BLaER1 (cell line): ENCODE data around the gene ZMYM5.
"Not testable (repeated sequence)": the region's sequence is repeated elsewhere in the genome, so short reads cannot be mapped to it uniquely, and the experiment has no call there.

Experiments
- H3K27ac ChIP-seq: shearing (Covaris generic); formaldehyde crosslinking; 2 replicates; pipeline ENCODE4 v1.8.1; 2022
- H3K27me3 ChIP-seq: shearing (Covaris generic); formaldehyde crosslinking; 2 replicates; pipeline ENCODE4 v1.8.1; 2022
- H3K36me3 ChIP-seq: shearing (Covaris generic); formaldehyde crosslinking; 2 replicates; pipeline ENCODE4 v1.8.1; 2022
- H3K4me1 ChIP-seq: shearing (Covaris generic); formaldehyde crosslinking; 2 replicates; pipeline ENCODE4 v1.8.1; 2022
- H3K4me2 ChIP-seq: shearing (Covaris generic); formaldehyde crosslinking; 2 replicates; pipeline ENCODE4 v1.8.1; 2022
- H3K4me3 ChIP-seq: shearing (Covaris generic); formaldehyde crosslinking; 2 replicates; pipeline ENCODE4 v1.8.1; 2022
- H3K9ac ChIP-seq: shearing (Covaris generic); formaldehyde crosslinking; 2 replicates; pipeline ENCODE4 v1.8.1; 2022
- H3K9me3 ChIP-seq: shearing (Covaris generic); formaldehyde crosslinking; 2 replicates; pipeline ENCODE4 v1.8.1; 2022
- H4K20me1 ChIP-seq: shearing (Covaris generic); formaldehyde crosslinking; 2 replicates; pipeline ENCODE4 v1.8.1; 2022
- Cebpa-rat ChIP-seq: shearing (Covaris generic); IDR thresholded peaks from 2 replicates; pipeline ENCODE4 v1.8.1; 2022

Gene ZMYM5

DNA sequence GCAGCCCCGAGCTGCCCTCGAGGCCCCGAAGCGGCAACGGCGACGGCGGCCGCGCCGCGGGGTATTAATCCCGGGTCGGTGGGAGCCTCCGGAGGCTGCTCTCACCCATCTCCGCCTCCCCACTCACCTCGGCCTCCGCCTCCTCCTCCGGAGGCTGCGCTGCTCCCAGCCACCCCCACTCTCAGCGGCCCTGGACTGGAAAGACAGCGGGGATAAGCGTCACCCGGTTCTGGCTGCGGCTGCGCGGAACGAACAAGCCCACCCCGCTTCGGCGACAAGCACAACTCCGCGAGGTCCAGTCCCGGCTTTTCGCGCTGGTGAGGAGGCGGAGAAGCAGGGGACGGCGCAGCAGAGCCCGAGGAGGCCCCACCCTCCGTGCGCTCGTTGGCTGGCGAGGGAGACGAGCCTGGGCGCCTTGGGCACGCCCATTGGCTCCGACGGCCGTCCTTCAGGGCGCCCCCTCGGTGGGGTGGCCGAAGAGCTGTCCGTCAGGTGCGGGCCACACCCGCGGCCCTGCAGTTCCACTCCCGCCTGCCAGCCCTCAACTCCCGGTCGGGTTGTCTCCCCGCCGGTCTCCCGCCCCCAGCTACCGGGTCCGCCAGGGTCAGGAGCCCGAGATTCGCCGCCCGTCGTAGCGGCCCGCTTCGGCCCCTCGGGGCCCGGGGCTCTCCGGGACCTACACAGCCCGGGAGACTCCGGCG, at the start of gene ZMYM5:
Gene ZMYM5 (minus strand): TSS at position 327 of the 701 bp plus-strand sequence. CDS start 11,469 bp downstream, outside the sequence.
- Histone ChIP-seq H3K4me2 (peak within 1 kb of the TSS; percentile 92), H3K27ac (peak within 1 kb of the TSS; percentile 96), H3K9ac (peak within 1 kb of the TSS; percentile 94), H3K9me3 (0 out of 2 replicates have a peak, but pooled peaks cover 3% of the 10 kb centered on the region), H3K36me3 (peaks cover 14% of the 10 kb centered on the region), H3K4me1 (peaks cover 24% of the 10 kb centered on the region), H3K4me3 (peak within 1 kb of the TSS; percentile 85), H4K20me1 (peaks cover 24% of the 10 kb centered on the region), H3K27me3 (no peaks in the 10 kb centered on the region)
- TF ChIP-seq Cebpa-rat, result no peak

DNA sequence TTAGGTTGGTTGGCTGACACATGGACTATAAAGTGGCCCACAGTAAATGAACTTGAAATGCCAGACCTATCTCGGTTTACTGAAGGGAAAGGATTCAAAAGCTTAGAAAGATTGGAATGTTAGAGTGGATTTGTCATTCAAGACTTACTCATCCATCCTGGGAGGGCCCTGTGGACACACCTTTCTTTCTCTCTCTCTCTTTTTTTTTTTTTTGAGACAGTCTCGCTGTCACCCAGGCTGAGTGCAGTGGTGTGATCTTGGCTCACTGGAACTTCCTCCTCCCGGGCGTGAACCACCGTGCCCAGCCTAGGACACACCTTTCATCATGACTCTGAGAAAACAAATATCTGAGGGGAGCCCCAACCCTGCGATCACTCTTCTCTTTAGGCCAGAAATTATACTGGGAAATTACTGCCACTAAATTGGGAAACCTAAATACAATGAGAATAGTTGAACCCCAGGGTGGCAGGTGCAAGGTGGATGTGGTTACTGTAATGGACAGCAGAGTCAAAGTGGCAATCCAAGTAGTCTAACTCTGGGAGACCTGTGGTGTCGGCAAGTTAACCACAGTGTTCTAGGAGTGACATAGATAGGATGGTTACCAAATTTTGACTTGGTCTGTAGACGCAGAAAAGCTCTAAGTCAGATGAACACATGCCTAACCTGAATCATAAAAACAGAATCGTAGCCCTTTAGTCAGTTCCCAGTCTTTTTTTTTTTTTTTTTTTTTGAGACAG, 47.1 kb upstream of the ZMYM5 start:
- no peaks in the 10 kb centered on the region for H3K9me3 ChIP-seq
- TF ChIP-seq Cebpa-rat, result no peak
- H3K9ac ChIP-seq, result no peak overlapping the region
- H3K4me2 ChIP-seq, result no peak overlapping the region
- no peaks in the 10 kb centered on the region for H3K36me3 ChIP-seq
- no peak overlapping the region for H3K4me3 ChIP-seq
- H3K27me3 ChIP-seq, result no peaks in the 10 kb centered on the region
- H3K4me1 ChIP-seq, result no peaks in the 10 kb centered on the region
- no peak overlapping the region for H3K27ac ChIP-seq
- no peaks in the 10 kb centered on the region for H4K20me1 ChIP-seq

DNA sequence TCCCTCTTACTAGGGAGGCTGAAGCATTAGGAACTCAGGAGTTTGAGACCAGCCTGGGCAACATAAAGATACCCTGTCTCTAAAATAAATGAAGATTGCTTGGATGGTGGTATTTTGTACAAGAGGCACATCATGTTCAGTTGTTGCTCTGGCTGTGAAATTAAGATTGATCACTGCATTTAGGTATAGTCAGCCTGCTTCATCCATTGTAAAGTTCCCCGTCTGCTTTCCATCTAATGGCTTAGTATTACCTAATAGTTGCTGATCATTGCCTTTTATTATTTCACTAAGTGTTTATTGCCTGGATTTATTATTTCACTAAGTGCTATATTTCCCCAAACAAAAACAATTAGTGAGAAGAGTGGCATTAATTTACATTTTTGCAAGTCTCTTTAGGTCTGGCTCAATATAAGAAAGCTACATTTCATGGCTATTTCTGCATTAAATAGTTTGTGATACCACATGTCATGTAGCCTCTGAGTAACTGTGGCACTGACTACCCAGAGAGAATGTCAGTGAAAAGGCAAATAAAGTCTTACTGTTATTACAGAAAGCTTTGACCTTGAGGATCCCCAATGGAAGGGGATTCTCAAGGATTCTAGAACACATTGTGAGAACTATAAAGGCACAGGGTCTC, 45.0 kb upstream of the ZMYM5 start:
- Histone ChIP-seq H3K4me2 (no peak overlapping the region), H3K27ac (no peak overlapping the region), H3K4me1 (no peaks in the 10 kb centered on the region), H4K20me1 (no peaks in the 10 kb centered on the region), H3K27me3 (no peaks in the 10 kb centered on the region), H3K36me3 (no peaks in the 10 kb centered on the region), H3K9me3 (no peaks in the 10 kb centered on the region), H3K9ac (no peak overlapping the region), H3K4me3 (no peak overlapping the region)
- TF ChIP-seq Cebpa-rat, result no peak

GRCh38 chr13:19905487-19906195, 42.2 kb upstream of the ZMYM5 start:
- not testable (repeated sequence) for H3K9ac ChIP-seq, H3K27me3 ChIP-seq, H3K4me3 ChIP-seq

DNA sequence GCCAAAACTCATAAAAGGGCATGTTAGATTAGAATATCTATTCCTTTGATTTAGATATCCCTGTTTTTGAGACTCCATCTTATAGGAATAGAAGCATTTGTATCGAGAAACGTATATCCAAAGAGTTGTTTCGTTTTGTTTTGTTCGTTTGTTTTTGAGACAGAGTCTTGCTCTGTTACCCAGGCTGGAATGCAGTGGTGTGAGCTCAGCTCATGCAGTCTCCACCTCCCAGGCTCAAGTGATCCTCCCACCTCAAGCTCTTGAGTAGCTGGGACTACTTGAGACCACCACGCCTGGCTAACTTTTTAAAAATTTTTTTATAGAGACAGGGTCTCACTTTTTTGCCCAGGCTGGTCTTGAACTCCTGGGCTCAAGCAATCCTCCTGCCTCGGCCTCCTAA, 26.6 kb upstream of the ZMYM5 start:
- H3K4me3 ChIP-seq, result no peak overlapping the region
- no peaks in the 10 kb centered on the region for H3K27me3 ChIP-seq
- no peak overlapping the region for H3K9ac ChIP-seq
- H3K4me2 ChIP-seq, result no peak overlapping the region
- H4K20me1 ChIP-seq, result no peaks in the 10 kb centered on the region
- H3K4me1 ChIP-seq, result no peaks in the 10 kb centered on the region
- no peak overlapping the region for H3K27ac ChIP-seq
- no peaks in the 10 kb centered on the region for H3K36me3 ChIP-seq
- TF ChIP-seq Cebpa-rat, result no peak
- H3K9me3 ChIP-seq, result no peaks in the 10 kb centered on the region; the same call in 1 of the 2 replicates

More at GRCh38 chr13:19905487-19906195, 42.2 kb upstream of the ZMYM5 start:
- H3K4me1 ChIP-seq, H4K20me1 ChIP-seq, H3K27ac ChIP-seq, H3K4me2 ChIP-seq, H3K36me3 ChIP-seq, H3K9me3 ChIP-seq: not testable (repeated sequence)

DNA sequence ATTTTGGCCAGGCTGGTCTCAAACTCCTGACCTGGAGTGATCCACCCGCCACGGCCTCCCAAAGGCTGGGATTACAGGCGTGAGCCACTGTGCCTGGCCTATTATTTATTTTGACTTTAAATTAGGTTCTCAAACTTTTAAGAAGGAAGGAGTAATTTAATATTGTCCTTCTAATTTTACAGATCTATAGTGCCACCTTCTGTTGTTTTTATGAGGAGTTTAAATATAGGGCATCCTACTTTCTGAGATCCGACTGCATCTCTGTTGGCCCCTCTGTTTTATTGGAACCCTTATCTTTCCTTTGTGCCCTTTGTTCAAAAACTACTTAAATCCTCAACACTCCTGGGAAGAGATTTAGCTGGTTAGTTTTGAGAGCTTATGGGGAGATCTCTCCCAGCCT, 25.4 kb upstream of the ZMYM5 start:
- Histone ChIP-seq H4K20me1 (no peaks in the 10 kb centered on the region), H3K36me3 (no peaks in the 10 kb centered on the region), H3K27me3 (no peaks in the 10 kb centered on the region), H3K4me3 (no peak overlapping the region), H3K9me3 (peaks cover 10% of the 10 kb centered on the region; the same call in 1 of the 2 replicates), H3K4me2 (no peak overlapping the region), H3K4me1 (no peaks in the 10 kb centered on the region), H3K27ac (no peak overlapping the region), H3K9ac (no peak overlapping the region)
- no peak for TF ChIP-seq Cebpa-rat

GRCh38 chr13:19882231-19882630, 18.8 kb upstream of the ZMYM5 start:
- H3K4me1 ChIP-seq, result no peaks in the 10 kb centered on the region
- H4K20me1 ChIP-seq, result no peaks in the 10 kb centered on the region
- peaks cover 12% of the 10 kb centered on the region; the same call in 1 of the 2 replicates for H3K9me3 ChIP-seq
- no peaks in the 10 kb centered on the region for H3K27me3 ChIP-seq
- TF ChIP-seq Cebpa-rat, result no peak
- H3K27ac ChIP-seq, result no peak overlapping the region
- no peak overlapping the region for H3K4me3 ChIP-seq
- H3K9ac ChIP-seq, result no peak overlapping the region
- H3K4me2 ChIP-seq, result no peak overlapping the region
- no peaks in the 10 kb centered on the region for H3K36me3 ChIP-seq

DNA sequence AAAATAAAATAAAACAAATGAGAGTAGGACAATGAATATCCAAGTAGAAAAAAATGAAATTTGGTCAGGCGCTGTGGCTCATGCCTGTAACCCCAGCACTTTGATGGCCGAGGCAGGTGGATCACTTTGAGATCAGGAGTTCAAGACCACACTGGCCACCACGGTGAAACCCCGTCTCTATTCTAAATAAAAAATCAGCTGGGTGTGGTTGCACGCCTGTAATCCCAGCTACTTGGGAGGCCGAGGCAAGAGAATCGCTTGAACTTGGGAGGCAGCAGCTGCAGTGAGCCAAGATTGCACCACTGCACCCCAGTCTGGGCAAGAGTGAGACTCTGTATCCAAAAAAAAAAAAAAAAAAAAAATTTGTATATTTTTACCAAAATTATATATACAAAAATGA, 18.2 kb upstream of the ZMYM5 start:
- Histone ChIP-seq H3K4me2 (no peak overlapping the region), H4K20me1 (no peaks in the 10 kb centered on the region), H3K4me3 (no peak overlapping the region), H3K4me1 (no peaks in the 10 kb centered on the region), H3K27me3 (no peaks in the 10 kb centered on the region), H3K27ac (no peak overlapping the region), H3K36me3 (no peaks in the 10 kb centered on the region), H3K9ac (no peak overlapping the region), H3K9me3 (peaks cover 12% of the 10 kb centered on the region; the same call in 1 of the 2 replicates)
- no peak for TF ChIP-seq Cebpa-rat

- Histone ChIP-seq H3K4me3 (peak overlapping the region; percentile 85), H3K27ac (peak overlapping the region; percentile 96), H3K9ac (peak overlapping the region; percentile 94), H4K20me1 (peaks cover 18% of the 10 kb centered on the region), H3K4me1 (peaks cover 24% of the 10 kb centered on the region), H3K9me3 (no peaks in the 10 kb centered on the region), H3K4me2 (peak overlapping the region; percentile 77), H3K27me3 (no peaks in the 10 kb centered on the region), H3K36me3 (peaks cover under 1% of the 10 kb centered on the region; the same call in 1 of the 2 replicates)
- TF ChIP-seq Cebpa-rat, result no peak
Measured at GRCh38 chr13:19864746-19865309, 1.4 kb upstream of the ZMYM5 start.
